GM18519 (cell line): ENCODE data around the gene FBXO21.
A peak's percentile ranks its signal among the peaks of the same experiment; 100 is the strongest.
"Not testable (repeated sequence)": the region's sequence is repeated elsewhere in the genome, so short reads cannot be mapped to it uniquely, and the experiment has no call there.

ENCODE experiments used
- ATAC-seq: cut with Tn5 transposase; IDR thresholded peaks from one replicate; pipeline ENCODE4 v1.9.1; 2021; ENCODE audit warnings: mild to moderate bottlenecking, moderate library complexity; ENCODE audit not compliant: unreplicated experiment, low FRiP score

FBXO21 gene

DNA sequence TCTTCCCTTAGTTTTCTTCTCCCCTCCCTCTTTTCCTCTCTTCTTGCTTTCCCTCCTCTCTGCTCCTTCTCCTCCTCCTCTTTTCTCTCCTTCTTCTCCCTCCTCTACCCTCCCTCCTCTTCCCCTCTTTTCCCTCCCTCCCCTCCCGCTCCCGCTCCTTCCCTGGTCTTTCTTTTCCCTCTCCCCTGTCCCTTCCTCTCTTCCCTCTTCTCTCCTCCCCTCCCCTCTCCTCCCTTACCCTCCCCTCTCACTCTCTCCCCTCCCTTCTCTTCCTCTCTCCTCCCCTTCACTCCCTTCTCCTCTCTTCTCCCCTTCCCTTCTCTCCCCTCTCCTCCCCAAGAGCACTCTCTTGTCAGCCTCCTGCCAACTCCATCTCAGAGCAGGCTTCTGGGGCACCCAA is 17.4 kb upstream of the FBXO21 start:
- no peak for ATAC-seq

DNA sequence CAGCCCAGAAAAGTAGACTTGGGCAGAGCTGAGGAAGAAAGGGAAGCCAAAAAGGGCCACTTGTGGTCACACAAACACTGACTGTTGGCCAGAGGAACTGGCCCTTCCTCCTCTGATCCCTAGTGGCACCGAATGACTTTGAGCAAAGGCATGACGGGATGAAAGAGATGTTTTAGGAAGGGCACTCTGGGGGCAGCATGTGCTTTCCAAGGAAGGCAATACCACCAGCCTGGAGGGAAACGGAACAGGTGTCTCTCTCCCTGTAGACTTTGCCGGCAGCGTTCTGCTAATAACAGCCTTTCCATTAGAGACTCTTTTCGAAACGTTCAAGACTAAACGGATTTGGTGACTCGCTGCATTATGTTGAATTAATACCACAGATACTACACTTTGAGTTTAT is 12.3 kb upstream of the FBXO21 start:
- no peak for ATAC-seq

DNA sequence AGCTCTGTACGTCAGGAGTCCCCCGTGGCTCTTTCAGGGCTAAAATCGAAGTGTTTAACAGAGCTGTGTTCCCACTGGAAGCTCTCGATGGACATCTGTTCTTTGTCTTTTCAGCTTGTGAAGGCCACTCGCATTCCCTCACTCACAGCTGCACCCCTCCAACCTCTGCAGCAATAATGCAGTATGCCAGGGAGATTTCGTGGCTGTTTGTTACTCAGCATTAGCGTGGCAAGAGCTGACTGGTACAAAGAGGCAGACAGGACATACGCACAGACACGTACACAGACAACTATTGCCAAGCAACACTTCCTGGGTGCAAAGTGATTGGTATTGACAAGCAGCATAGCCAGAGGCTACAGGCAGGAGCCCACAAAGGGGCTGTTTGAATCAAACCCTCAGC is 11.8 kb upstream of the FBXO21 start:
- ATAC-seq, result no peak

DNA sequence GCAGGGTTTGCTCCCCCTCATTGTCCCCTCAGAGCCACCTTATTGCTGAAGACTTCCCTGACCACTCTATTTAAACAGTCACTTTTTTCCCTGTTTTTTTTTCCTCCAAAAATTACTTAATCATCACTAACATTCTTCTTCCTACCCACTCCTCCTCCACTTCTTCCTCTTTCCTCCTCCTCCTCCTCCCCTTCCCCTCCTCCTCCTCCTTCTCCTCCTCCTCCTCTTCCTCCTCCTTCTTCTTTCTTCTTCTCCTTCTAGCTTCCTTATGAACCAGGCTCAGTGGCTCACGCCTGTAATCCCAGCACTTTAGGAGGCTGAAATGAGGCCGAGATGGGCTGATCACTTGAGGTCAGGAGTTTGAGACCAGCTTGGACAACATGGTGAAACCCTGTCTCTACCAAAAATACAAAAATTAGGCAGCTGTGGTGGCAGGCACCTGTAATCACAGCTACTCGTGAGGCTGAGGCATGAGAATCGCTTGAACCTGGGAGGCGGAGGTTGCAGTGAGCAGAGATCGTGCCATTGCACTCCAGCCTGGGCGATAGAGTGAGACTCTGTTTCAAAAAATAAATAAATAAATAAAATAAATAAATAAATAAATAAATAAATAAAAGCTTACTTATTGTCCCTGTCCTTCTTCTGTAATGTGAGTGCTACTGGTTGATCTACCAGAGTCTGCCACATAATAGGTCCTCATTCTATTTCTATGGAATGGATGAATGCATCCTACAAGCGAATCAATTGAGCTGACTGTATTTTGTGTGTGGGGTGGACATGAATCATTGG is 9.9 kb upstream of the FBXO21 start:
- not testable (repeated sequence) for ATAC-seq

DNA sequence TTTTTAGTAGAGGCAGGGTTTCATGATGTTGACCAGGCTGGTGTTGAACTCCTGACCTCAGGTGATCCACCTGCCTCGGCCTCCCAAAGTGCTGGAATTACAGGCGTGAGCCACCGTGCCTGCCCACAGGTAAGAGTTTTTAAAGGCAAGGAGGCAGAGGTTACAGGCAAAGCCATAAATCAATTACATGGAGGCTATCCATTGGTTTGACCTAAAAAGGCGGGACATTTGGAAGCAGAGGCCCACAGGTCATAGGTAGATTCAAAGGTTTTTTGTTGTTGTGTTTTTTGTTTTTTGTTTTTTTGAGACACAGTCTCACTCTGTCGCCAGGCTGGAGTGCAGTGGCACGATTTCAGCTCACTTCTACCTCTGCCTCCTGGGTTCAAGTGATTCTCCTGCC is 6.1 kb upstream of the FBXO21 start:
- not testable (repeated sequence) for ATAC-seq

DNA sequence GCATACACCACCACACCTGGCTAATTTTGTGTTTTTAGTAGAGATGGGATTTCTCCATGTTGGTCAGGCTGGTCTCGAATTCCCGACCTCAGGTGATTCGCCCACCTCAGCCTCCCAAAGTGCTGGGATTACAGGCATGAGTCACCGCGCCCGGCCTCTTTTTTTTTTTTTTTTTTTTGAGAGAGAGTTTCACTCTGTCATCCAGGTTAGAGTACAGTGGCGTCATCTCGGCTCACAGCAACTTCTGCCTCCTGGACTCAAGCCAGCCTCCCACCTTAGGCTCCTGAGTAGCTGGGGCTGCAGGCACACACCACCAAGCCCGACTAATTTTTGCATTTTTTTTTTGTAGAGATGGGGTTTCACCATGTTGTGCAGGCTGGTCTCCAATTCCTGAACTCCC is 4.8 kb upstream of the FBXO21 start:
- ATAC-seq, result not testable (repeated sequence)

DNA sequence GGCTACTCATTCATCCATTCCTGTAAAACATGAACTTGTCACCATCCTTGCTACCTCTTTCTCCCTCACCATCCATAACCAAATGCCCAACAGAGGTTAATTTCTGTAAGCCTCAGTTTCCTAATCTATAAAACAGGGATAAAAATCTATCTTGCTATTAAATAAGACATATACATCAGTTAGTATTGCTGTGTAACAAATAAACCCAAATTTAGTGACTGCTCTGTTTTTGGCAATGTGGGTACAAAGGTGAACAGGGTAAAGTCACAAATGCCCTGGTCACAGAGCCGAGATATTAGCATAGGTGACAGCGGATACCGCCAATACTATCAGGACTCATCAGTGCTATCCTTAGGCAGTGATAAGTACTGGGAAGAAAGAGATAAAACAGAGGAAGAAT is 3.6 kb upstream of the FBXO21 start:
- ATAC-seq, result no peak

DNA sequence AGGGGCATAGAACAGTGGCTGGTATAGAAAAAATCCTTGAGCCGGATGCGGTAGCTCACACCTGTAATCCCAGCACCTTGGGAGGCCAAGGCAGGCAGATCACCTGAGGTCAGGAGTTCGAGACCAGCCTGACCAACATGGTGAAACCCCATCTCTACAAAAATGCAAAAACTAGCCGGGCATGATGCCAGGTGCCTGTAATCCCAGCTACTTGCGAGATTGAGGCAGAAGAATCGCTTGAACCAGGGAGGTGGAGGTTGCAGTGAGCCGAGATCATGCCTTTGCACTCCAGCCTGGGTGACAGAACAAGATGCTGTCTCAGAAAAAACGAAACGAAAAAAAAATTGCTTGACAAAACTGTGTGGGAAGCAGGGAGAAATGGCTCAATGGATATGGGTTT is 2.3 kb upstream of the FBXO21 start:
- ATAC-seq, result not testable (repeated sequence)

DNA sequence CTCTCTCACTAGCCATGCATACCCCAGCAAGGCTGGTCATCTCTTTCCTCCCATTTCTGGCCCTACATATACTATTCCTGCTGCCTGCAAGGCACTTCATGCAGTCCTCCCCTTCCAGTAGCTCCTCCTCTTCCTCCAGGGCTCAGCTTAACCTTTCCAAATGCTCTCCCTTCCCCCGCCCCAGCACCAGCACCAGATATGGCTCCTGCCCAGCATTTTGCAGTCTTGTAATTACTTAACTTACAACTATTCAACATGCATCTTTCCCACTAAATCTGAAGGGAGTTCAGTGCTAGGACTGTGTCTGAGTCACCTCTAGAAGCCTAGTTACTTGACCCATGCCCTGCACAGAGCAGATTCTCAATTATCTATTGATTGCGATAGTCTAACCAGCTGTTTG is 1.8 kb upstream of the FBXO21 start:
- ATAC-seq, result no peak

DNA sequence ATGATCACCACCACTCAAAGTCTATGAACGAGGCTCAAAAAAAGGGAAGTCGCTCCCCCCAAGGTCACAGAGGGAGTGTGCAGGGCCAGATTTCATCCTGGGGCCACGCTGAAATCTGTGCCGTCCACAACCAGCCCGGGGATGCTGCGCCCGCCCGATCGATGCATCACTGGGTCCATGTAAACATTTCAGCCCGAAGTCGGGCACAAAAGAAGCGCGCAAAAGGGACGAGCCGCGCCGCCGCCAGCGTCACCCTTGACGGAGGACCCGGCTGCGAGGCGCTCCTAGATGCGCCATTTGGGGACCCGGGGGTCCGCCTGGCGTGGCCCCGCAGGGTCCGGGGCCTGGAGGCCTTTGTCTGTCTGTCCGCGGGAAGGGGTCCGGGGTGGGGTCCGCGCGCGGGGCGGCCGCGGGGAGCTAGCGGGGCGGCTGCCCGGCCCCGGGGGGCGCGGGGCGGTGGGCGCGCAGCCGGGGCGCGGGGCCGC is 503 bp downstream of the FBXO21 start:
- ATAC-seq, result peak; percentile 27

DNA sequence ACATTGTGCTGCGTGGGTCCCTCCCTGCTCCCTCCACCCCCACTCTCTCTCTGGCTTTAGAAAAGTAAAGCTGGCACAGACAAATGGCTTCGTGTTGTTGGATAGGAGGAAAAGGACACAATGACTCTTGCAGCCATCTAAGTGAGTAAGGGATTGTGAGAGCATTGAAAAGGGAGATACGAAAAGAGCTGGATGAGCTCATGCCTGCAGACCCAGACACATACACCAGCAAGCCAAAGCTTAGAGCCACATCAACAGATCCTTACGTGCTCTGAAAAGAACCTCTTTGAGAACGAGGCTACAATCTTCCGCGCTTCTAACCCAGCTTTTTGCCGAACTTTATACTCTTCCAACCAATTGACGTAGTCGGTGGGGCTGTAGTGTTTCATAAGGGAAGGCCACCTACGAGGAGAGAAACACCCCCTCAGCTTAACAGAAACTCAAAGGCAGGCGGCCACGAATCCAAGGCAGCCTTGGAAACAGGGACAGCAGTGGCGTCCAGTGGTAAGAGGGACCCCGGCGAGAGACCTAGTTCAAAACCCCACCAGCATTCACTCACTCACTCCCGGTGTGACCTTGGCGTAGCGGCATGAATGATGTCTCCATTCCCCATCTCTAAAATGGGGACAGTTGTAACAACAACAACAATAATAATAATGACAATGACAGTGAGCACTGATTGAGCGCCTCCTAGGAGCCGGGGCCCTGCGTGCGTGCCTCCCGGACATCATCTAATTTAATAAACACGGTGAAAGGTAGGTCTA is 1.1 kb downstream of the FBXO21 start:
- ATAC-seq, result no peak

DNA sequence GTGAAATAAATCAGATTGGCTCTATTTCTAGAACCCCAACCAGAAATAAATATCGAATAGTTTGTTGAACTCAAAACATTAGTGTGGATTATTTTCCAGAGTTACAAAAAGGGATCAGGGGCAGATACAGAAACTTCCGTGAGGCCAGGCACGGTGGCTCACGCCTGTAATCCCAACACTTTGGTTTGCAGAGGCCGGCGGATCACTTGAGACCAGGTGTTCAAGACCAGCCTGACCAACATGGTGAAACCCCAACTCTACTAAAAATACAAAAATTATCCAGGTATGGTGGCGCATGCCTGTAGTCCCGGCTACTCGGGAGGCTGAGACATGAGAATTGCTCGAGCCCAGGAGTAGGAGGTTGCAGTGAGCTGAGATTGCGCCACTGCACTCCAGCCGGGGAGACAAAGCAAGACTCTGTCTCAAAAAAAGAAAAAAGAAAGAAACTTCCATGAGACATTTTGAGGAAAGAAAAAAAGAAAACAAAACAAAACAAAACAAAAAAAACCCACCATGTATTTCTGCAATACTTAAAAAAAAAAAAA is 2.1 kb downstream of the FBXO21 start:
- no peak for ATAC-seq

DNA sequence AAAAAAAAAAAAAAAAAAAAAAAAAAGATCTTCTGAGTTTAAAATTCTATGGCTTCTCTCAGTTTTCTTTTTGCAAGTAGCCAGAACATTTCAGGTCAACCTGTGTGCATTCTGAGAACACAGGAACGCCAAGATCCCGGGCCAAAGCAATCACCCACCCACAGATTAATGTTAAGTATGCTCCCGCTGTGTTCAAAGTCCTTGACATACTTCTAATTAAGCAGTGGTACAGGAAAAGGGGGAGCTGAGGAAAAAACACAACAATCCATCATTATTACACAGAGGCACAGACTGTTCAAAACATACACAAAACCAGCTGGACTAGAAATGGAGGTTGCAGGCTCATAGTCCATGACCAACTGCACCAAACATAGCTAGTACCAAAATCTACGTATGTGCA is 2.8 kb downstream of the FBXO21 start:
- no peak for ATAC-seq

DNA sequence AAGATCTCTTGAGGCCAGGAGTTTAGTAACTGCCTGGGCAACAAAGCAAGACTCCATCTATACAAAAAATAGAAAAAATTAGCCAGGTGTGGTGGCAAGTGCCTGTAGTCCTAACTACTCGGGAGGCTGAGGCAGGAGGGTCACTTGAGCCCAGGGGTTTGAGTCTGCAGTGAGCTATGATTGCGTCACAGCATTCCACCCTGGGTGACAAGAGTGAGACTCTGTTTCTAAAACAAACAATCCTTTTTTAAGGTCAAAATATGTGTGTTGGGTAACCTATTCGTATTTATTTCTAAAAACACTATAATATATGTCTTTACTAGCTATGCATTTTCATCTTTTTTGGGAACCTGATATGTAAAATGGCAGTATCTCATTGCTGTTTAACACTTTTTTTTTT is 7.4 kb downstream of the FBXO21 start:
- ATAC-seq, result no peak

DNA sequence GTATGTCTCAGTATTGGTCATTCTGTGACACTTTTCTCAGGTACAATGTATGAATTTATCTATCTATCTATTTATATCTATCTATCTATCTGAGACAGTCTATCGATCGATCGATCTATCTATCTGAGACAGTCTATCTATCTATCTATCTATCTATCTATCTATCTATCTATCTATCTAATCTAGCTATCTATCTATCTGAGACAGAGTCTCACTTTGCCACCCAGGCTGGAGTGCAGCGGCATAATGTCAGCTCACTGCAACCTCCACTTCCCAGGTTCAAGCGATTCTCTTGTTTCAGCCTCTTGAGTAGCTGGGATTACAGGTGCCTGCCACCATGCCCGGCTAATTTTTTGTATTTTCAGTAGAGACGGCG is 8.8 kb downstream of the FBXO21 start:
- not testable (repeated sequence) for ATAC-seq

DNA sequence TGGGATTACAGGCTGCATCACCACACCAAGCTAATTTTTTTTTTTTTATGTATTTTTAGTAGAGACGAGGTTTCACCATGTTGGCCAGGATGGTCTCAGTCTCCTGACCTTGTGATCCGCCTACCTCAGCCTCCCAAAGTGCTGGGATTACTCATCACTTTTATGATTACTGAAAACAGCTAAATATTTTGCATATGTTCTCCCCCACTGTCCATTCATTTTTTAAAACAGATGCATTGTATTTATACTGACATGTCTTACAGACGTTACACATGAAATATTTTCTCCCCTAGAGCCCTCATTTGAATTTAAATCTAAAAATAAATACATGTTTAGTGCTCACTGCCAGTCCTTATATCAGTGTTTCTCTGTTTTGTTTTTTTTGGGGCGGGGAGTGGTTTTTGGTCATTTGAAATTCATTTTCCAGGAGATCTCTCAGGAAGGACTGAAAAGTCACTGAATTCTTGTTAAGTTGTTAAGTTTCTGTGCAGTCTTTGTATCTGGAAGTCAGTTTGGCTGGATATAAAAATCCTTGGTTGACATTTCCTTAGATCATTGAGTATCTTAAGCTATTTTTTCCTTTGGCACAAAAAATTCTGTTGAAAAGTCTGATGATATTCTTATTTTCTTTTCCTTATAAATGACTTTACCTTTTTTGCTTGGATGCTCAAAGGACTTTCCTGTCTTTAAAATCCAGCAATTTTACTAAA is 9.4 kb downstream of the FBXO21 start:
- ATAC-seq, result no peak

DNA sequence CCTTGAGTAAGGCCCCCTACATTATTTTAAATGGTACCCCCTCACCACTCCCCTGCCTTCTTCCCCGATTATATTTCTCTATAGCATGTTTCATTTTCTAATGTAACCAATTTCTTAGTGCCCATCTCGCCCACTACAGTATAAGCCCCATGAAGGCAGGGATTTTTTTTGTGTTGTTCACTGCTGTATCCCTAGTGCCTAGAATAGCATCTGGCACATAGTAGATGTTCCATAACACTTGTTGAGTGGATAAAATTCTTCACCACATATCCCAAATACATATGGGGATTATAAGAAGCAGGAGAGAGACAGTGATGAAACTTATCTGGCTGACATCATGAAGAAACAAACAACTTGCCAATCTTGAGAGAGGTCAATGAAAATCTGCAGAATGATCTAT is 11.5 kb downstream of the FBXO21 start:
- ATAC-seq, result no peak

DNA sequence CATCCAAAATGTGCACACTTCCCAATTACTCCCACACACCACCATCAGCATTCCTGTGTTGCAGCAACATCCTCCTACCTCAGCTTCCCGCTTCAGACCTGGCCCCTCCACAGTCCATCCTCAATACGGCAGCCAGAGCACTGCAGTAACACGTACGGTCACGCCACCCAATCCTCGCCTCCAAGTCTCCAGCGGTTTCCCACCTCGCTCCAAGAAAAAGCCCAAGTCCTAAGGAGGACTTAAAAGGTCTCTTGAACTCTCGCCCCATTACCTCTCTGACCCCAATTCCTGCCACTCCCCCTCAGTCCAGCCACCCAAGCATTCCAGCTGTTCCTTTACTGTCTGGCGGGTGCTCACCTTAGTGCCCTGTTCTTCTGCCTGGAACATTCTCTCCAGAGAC is 12.0 kb downstream of the FBXO21 start:
- no peak for ATAC-seq

DNA sequence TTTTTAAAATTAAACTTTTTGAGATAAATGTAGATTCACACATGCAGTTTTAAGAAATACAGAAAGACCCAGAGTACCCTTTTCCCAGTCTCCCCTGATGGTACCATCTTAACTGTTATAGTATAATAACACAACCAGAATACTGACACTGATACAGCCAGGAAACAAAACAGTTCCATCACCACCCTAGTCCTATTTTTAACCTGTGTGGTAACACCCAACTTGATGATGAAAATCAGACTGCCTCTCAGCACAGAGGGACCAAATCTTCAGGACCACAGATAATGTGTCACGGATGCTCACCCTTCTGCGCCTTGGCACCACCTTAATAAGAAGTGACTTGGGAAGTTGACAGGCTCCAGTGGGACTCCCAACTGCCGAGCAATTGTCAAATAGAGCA is 18.1 kb downstream of the FBXO21 start:
- no peak for ATAC-seq

DNA sequence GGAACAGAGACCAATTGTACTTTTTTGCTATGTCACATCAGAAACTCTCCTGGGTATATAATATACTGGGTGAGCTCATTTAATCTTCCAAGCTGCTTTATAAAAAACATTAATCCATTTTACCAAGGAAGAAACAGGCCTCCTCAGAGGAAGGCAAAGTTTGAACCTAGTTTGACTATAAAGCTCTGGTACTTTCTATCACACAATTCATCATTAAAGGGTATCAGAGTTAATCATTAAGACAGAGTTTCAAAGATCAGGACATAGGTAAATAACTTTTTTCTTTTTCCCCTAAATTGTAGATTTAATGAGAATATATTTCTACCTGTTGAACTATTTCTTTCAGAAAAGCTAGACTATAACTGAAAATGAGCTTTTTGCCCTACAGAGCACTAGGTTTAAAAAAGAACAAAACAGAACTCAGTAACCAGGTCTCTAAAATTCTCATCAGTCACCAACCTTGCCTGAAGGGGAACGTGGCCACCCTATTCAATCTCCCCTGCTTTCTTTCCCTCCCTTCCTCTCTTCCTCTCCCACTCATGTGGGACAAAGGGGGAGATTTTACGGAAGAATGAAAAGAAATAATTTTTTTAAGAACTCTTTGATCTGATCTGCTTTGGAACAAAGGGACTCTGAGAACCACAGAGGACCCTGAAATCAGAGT is 18.6 kb downstream of the FBXO21 start:
- no peak for ATAC-seq

DNA sequence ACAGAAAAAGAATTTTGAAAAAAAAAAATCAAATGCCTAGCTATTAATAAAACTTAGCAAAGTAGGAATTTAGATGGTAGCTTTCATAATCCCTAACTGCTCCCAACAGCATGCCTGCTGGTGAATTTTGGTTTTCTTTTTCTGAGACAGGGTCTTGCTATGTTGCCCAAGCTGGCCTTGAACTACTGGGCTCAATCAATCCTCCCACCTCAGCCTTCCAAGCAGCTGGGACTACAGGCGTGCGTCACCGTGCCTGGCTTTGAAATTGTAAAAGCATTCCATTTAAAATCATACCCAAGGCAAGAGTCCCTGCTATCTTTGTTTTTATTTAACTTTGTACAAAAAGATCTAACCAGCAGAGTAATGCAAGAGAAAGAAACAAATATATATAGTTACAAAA is 20.7 kb downstream of the FBXO21 start:
- no peak for ATAC-seq
